IMR-90 (cell line): ENCODE measurements around the gene GKN2. TPM values are rescaled to one million over a fixed set of nuclear protein-coding genes. Genes with fewer than 3 reads are reported as not detected.

ENCODE experiments used
- ATAC-seq: fragments of 200-7000 bp; cut with Tn5 transposase; 2 replicates; pipeline ENCODE4 v1.9.1; 2020; ENCODE audit warnings: low read depth, mild to moderate bottlenecking, moderate library complexity
- BruUV-seq: library from RNA; stranded (reverse); fragments of 400-500 nt; replicated peaks from 2 replicates; lab custom pipeline; 2021; lab: Mats Ljungman, UMichigan
- CTCF ChIA-PET: fragments of 300-600 bp; formaldehyde crosslinking; extraction: SDS; loops from one replicate; lab custom pipeline; 2021; ENCODE audit warnings: antibody characterized with exemption; lab: Yijun Ruan, JAX
- POLR2A ChIA-PET: fragments of 300-600 bp; sonication (Branson Sonifier 250); formaldehyde crosslinking; loops from one replicate; lab custom pipeline; 2022; ENCODE audit warnings: antibody characterized with exemption; ENCODE audit not compliant: unreplicated experiment; lab: Charles Lee
- DNase-seq: peaks from one replicate; pipeline ENCODE4 v3.0.0; 2013
- H2AFZ ChIP-seq: replicated peaks from 2 replicates; pipeline ENCODE3; 2013; ENCODE audit warnings: low read length, mild to moderate bottlenecking; ENCODE audit not compliant: poor library complexity
- H2AK5ac ChIP-seq: 2 replicates; pipeline ENCODE4 v1.6.1; 2013; ENCODE audit warnings: low read depth, low read length, inconsistent platforms
- H2AK9ac ChIP-seq: replicated peaks from 2 replicates; pipeline ENCODE3; 2013; ENCODE audit warnings: mild to moderate bottlenecking, low read depth, low read length, moderate library complexity; ENCODE audit not compliant: poor library complexity
- H2BK120ac ChIP-seq: 2 replicates; pipeline ENCODE4 v1.6.1; 2013; ENCODE audit warnings: low read depth, low read length, inconsistent platforms
- H2BK15ac ChIP-seq: 3 replicates; pipeline ENCODE4 v1.6.1; 2013; ENCODE audit warnings: low read depth, low read length, inconsistent platforms
- H2BK20ac ChIP-seq: 2 replicates; pipeline ENCODE4 v1.6.1; 2013; ENCODE audit warnings: low read depth, mild to moderate bottlenecking, inconsistent platforms, low read length, moderate library complexity
- H2BK5ac ChIP-seq: 2 replicates; pipeline ENCODE4 v1.6.1; 2013; ENCODE audit warnings: mild to moderate bottlenecking, low read depth, low read length, inconsistent platforms; ENCODE audit not compliant: poor library complexity, severe bottlenecking
- H3K14ac ChIP-seq: replicated peaks from 2 replicates; pipeline ENCODE4 v1.6.1; 2013; ENCODE audit warnings: low read depth, low read length, inconsistent platforms
- H3K18ac ChIP-seq: 2 replicates; pipeline ENCODE4 v1.6.1; 2013; ENCODE audit warnings: low read depth, low read length, control low read depth
- H3K23ac ChIP-seq: 2 replicates; pipeline ENCODE4 v1.6.1; 2013; ENCODE audit warnings: low read depth, low read length, inconsistent platforms
- H3K27ac ChIP-seq: 2 replicates; pipeline ENCODE4 v1.5.1; 2013; ENCODE audit warnings: mild to moderate bottlenecking, control low read depth, low read length; ENCODE audit not compliant: insufficient read depth
- H3K27me3 ChIP-seq: 2 replicates; pipeline ENCODE4 v1.6.1; 2013; ENCODE audit warnings: low read length; ENCODE audit not compliant: control insufficient read depth, insufficient read depth
- H3K36me3 ChIP-seq: 2 replicates; pipeline ENCODE4 v1.6.1; 2013; ENCODE audit warnings: low read length, mixed read lengths; ENCODE audit not compliant: control insufficient read depth, insufficient read depth
- H3K4ac ChIP-seq: 2 replicates; pipeline ENCODE4 v1.6.1; 2013; ENCODE audit warnings: low read depth, low read length, inconsistent platforms
- H3K4me1 ChIP-seq: 2 replicates; pipeline ENCODE4 v1.6.1; 2013; ENCODE audit warnings: low read length, mixed read lengths; ENCODE audit not compliant: control insufficient read depth, insufficient read depth
- H3K4me2 ChIP-seq: 2 replicates; pipeline ENCODE4 v1.6.1; 2013; ENCODE audit warnings: low read depth, mild to moderate bottlenecking, control low read depth, low read length, moderate library complexity
- H3K4me3 ChIP-seq: 2 replicates; pipeline ENCODE4 v1.5.1; 2013; ENCODE audit warnings: low read depth, mild to moderate bottlenecking, control low read depth, low read length, moderate library complexity; ENCODE audit not compliant: insufficient read depth
- H3K56ac ChIP-seq: 2 replicates; pipeline ENCODE4 v1.6.1; 2013; ENCODE audit warnings: low read length, inconsistent platforms; ENCODE audit not compliant: insufficient read depth; ENCODE audit errors: extremely low read depth
- H3K79me1 ChIP-seq, 2 experiments: 2 replicates each; pipeline ENCODE4 v1.6.1; 2013; ENCODE audit warnings: low read length in 2 of 2, inconsistent platforms in 1 of 2, low read depth in 1 of 2
- H3K9ac ChIP-seq: 2 replicates; pipeline ENCODE4 v1.6.1; 2013; ENCODE audit warnings: low read depth, low read length, control low read depth
- H3K9me1 ChIP-seq: 2 replicates; pipeline ENCODE4 v1.6.1; 2013; ENCODE audit warnings: low read length, inconsistent platforms; ENCODE audit not compliant: insufficient read depth
- H3K9me3 ChIP-seq: 2 replicates; pipeline ENCODE4 v1.6.1; 2013; ENCODE audit warnings: low read length; ENCODE audit not compliant: control insufficient read depth, insufficient read depth
- H4K20me1 ChIP-seq: 2 replicates; pipeline ENCODE4 v1.6.1; 2013; ENCODE audit warnings: low read length, inconsistent platforms; ENCODE audit not compliant: insufficient read depth
- H4K5ac ChIP-seq: 2 replicates; pipeline ENCODE4 v1.6.1; 2013; ENCODE audit warnings: mild to moderate bottlenecking, low read depth, low read length, control low read depth
- H4K8ac ChIP-seq, 2 experiments: 2 replicates each; pipeline ENCODE4 v1.6.1; 2013; ENCODE audit warnings: low read depth in 2 of 2, low read length in 2 of 2, control low read depth in 1 of 2, inconsistent platforms in 1 of 2
- H4K91ac ChIP-seq: 2 replicates; pipeline ENCODE4 v1.6.1; 2013; ENCODE audit warnings: low read depth, low read length, inconsistent platforms; ENCODE audit not compliant: insufficient read depth
- CTCF ChIP-seq: conservative IDR thresholded peaks from 2 replicates; pipeline ENCODE4 v1.5.1; 2012; ENCODE audit warnings: mild to moderate bottlenecking, low read depth, low read length, improper control_type of control experiment
- ELK1 ChIP-seq: fragments of 150-350 bp; IDR thresholded peaks from 2 replicates; pipeline ENCODE4 v1.6.1; 2016; ENCODE audit warnings: low read depth, mild to moderate bottlenecking, low read length, moderate library complexity, borderline replicate concordance
- MAFK ChIP-seq: IDR thresholded peaks from 2 replicates; pipeline ENCODE4 v1.6.1; 2012; ENCODE audit warnings: low read depth, low read length, improper control_type of control experiment
- POLR2A ChIP-seq: IDR thresholded peaks from 2 replicates; pipeline ENCODE4 v1.6.1; 2012; ENCODE audit warnings: mild to moderate bottlenecking, low read depth, low read length
- RAD21 ChIP-seq: IDR thresholded peaks from 2 replicates; pipeline ENCODE4 v1.6.1; 2012; ENCODE audit warnings: low read length, improper control_type of control experiment
- RFX5 ChIP-seq: IDR thresholded peaks from 2 replicates; pipeline ENCODE4 v1.8.0; 2012; ENCODE audit warnings: low read depth, mild to moderate bottlenecking, low read length, moderate library complexity
- SMC3 ChIP-seq: fragments of 150-350 bp; IDR thresholded peaks from 2 replicates; pipeline ENCODE4 v1.6.1; 2016; ENCODE audit warnings: low read depth, mild to moderate bottlenecking, antibody characterized with exemption, low read length, moderate library complexity
- WGBS, 2 experiments: methylation state at CpG; one replicate each; pipeline versions ENCODE4 v1.1.5 to v1.1.7; 2013; ENCODE audit warnings: missing lambda C conversion rate in 2 of 2; ENCODE audit not compliant: insufficient read length in 1 of 2; ENCODE audit errors: extremely low coverage in 2 of 2; 5-methylcytosine and 5-hydroxymethylcytosine counted together
- dilution Hi-C: fragments of 300-500 bp; cut with HindIII; formaldehyde crosslinking; loops from one replicate; pipeline ENCODE4 v1.14.3; 2018; ENCODE audit warnings: low sequenced_read_pairs; ENCODE audit not compliant: unreplicated experiment
- in situ Hi-C: fragments of 300-500 bp; cut with MboI; formaldehyde crosslinking; loops from 3 replicates; pipeline ENCODE4 v1.14.3; 2019; ENCODE audit warnings: low sequenced_read_pairs, inconsistent platforms, mixed read lengths
- intact Hi-C: fragments of 100-400 bp; cut with micrococcal nuclease; formaldehyde crosslinking; loops from 2 replicates; pipeline ENCODE4 v1.10.0; 2022
- polyA plus RNA-seq, 3 experiments: library from polyadenylated mRNA; depleted of rRNA; stranded (reverse); fragments of >200 nt; gene quantifications; 2 replicates each; pipeline ENCODE4 v1.2.3, GENCODE V29; 2012; ENCODE audit warnings: low replicate concordance in 1 of 3
- total RNA-seq: library from RNA; depleted of rRNA; stranded (reverse); fragments of >200 nt; gene quantifications from 2 replicates; pipeline ENCODE4 v1.2.3, GENCODE V29; 2012

The GKN2 gene
- total and polyA plus RNA-seq, 2 of the 4 experiments (the other 2 are of a cell fraction), result not detected

DNA sequence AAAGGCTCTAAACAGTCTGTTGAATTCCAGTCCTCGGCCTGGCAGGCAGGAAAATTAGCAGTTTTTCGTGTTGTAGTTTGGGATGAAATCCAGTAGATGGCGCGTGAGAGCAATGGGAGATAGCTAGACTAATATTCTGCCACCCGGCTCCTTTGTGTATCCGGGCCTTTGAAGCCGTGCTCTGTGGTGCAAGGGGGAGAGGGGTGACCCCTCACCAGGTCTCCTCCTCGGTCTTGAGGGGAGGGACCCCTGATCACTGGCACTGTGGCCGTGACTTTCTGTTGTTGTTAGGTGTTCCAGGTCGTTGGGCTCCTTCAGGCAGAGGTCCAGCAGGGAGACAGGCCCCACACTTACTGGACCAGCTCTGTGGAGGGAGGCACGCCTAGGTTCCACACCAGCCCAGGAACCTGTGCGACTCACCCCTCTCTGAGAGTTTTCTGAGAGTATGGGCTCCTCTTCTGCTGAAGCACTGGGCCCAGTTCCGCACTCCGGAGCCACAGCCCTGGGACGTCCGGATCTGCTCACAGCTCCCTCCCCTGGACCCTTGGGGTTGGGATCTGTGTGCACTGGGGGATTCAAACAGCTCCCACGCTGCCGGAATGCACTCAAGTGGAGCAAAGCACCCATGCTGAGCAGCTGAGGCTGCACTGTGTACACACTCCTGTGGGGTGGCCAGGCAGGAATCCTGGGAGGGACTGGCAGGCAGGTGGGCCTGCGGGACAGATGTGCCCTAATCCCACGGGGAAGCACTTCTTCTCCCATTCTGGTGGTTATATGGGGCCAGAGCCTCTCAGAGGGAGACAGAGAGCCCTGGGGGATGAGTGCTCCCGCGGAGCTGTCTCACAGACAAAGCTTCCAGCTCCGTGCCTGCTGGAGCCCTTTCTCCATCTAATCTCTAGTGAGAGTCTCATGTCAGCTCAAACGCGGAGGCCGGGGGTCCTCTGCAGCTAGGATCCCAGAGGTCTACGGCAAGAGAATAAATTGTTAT is 8.8 kb downstream of the GKN2 start:
- Histone ChIP-seq H2BK5ac (peak overlapping the region; percentile 61), H3K36me3 (no peaks in the 10 kb centered on the region), H3K18ac (peak overlapping the region; percentile 87), H3K4me1 (peaks cover 5% of the 10 kb centered on the region), H2AK9ac (peak overlapping the region; percentile 7), H2AFZ (peak overlapping the region; percentile 93), H4K5ac (peak overlapping the region; percentile 98), H3K14ac (peak overlapping the region; percentile 79), H2AK5ac (peak overlapping the region; percentile 52; the same call in 1 of the 2 replicates), H3K79me1 (no peaks in the 10 kb centered on the region), H3K27me3 (no peaks in the 10 kb centered on the region), H3K9me1 (no peaks in the 10 kb centered on the region), H2BK120ac (peak overlapping the region; percentile 98), H4K20me1 (no peaks in the 10 kb centered on the region), H3K4me2 (no peak overlapping the region; the same call in 1 of the 2 replicates), H3K56ac (peak overlapping the region; percentile 23; the same call in 1 of the 2 replicates), H3K27ac (peak overlapping the region; percentile 61), H4K91ac (peak overlapping the region; percentile 83), H3K9ac (peak overlapping the region; percentile 59; the same call in 1 of the 2 replicates), H4K8ac (peak overlapping the region; percentile 80 to 99), H3K4ac (peak overlapping the region; percentile 95), H3K23ac (no peak overlapping the region), H3K4me3 (no peak overlapping the region), H2BK20ac (peak overlapping the region; percentile 93), H2BK15ac (peak overlapping the region; percentile 82; the same call in 2 of the 3 replicates), H3K9me3 (0 out of 2 replicates have a peak, but pooled peaks cover 2% of the 10 kb centered on the region)
- intact Hi-C loops, result loop anchor here (1.0 kb wide), 2 partner anchors 69 to 363 kb away; partner anchors contain the start of gene ANTXR1
- DNase-seq (peak; percentile 64), ATAC-seq (peak; percentile 98)
- in situ Hi-C loops, result no loop called here
- dilution Hi-C loops, result no loop called here
- no TSS peak for BruUV-seq
- 12% methylated on average over 10 of the region's 27 CpGs; no CpG with 5 or more reads in 1 of the 2 experiments for WGBS, 2 experiments
- TF ChIP-seq SMC3 (peak; percentile 73), ELK1 (no peak), MAFK (no peak), POLR2A (0 out of 2 replicates have a peak, but pooled peaks have one; percentile 28), RFX5 (no peak), RAD21 (peak; percentile 82), CTCF (peak; percentile 76)
- CTCF ChIA-PET, result interaction anchor here (0.7 to 1.9 kb wide), 11 partner anchors 9 to 414 kb away, joined by 3 to 9 read pairs (median 3); partner anchors contain the start of genes GKN1 and GKN2
- POLR2A ChIA-PET, result interaction anchor here (0.6 kb wide), 1 partner anchor 209 kb away, joined by 3 read pairs; no protein-coding TSS in a partner anchor
